Measurements from ENCODE around the gene POGK. TPM values are rescaled to one million over a fixed set of nuclear protein-coding genes. Genes with fewer than 3 reads are reported as not detected.

Gene POGK
- polyA plus RNA-seq, 1 donor from 2014 or later = 39.3 TPM

GRCh38 chr1:166884040-166884642 lies 44.9 kb downstream of the POGK start:
- TF ChIP-seq SMC3 (conservative IDR thresholded peaks at IDR 0.05; ENCODE audit: poor library complexity) (peak; percentile 31), TAF1 (IDR thresholded peaks at IDR 0.05; ENCODE audit: low read depth) (no peak), REST (IDR thresholded peaks at IDR 0.05; ENCODE audit: borderline replicate concordance) (no peak), CTCF (IDR thresholded peaks at IDR 0.05; ENCODE audit: poor library complexity, severe bottlenecking) (peak; percentile 38), MXI1 (conservative IDR thresholded peaks at IDR 0.05; ENCODE audit: poor library complexity, severe bottlenecking) (no peak), EZH2 (IDR thresholded peaks at IDR 0.05; ENCODE audit: borderline replicate concordance, insufficient read depth, low read length, poor library complexity, severe bottlenecking) (no peak), EP300 (conservative IDR thresholded peaks at IDR 0.05; ENCODE audit: poor library complexity, severe bottlenecking) (no peak), POLR2AphosphoS5 (IDR thresholded peaks at IDR 0.05) (no peak), RAD21 (conservative IDR thresholded peaks at IDR 0.05) (peak; percentile 37)
- no peak overlapping the region for H3K4me3 ChIP-seq (ENCODE audit: low read length)
- no peaks in the 10 kb centered on the region for H3K9me2 ChIP-seq (ENCODE audit: insufficient read depth, low read length)
- H3K27me3 ChIP-seq (ENCODE audit: insufficient read depth, low read depth, low read length) = no peaks in the 10 kb centered on the region
- no peak overlapping the region for H2AFZ ChIP-seq (ENCODE audit: low read depth, low read length)
- H3K27ac ChIP-seq (ENCODE audit: low read length) = no peak overlapping the region
- no peaks in the 10 kb centered on the region for H3K36me3 ChIP-seq (ENCODE audit: insufficient read depth, low read length)
- H3K9ac ChIP-seq (ENCODE audit: low read length) = no peak overlapping the region
- no peaks in the 10 kb centered on the region for H4K20me1 ChIP-seq (ENCODE audit: insufficient read depth)
- no peaks in the 10 kb centered on the region for H3F3A ChIP-seq (ENCODE audit: insufficient read depth, low read length, poor library complexity, severe bottlenecking)
- H3K79me2 ChIP-seq (replicated peaks; ENCODE audit: insufficient read depth, low read length) = no peaks in the 10 kb centered on the region
- no peak overlapping the region for H3K4me2 ChIP-seq (ENCODE audit: low read length)
- H3K9me3 ChIP-seq (ENCODE audit: low read length) = no peaks in the 10 kb centered on the region

- H2AFZ ChIP-seq (ENCODE audit: low read depth, low read length) = no peak overlapping the region
These were observed 45.7 kb downstream of the POGK start for GRCh38 chr1:166884971-166885370.

More at GRCh38 chr1:166884971-166885370, 45.7 kb downstream of the POGK start:
- no peaks in the 10 kb centered on the region for H3K27me3 ChIP-seq (ENCODE audit: insufficient read depth, low read depth, low read length)
- no peak overlapping the region for H3K4me2 ChIP-seq (ENCODE audit: low read length)
- no peaks in the 10 kb centered on the region for H3K9me2 ChIP-seq (ENCODE audit: insufficient read depth, low read length)
- H3F3A ChIP-seq (ENCODE audit: insufficient read depth, low read length, poor library complexity, severe bottlenecking) = no peaks in the 10 kb centered on the region
- H3K79me2 ChIP-seq (replicated peaks; ENCODE audit: insufficient read depth, low read length) = no peaks in the 10 kb centered on the region
- H3K9me3 ChIP-seq (ENCODE audit: low read length) = no peaks in the 10 kb centered on the region
- H3K27ac ChIP-seq (ENCODE audit: low read length) = no peak overlapping the region
- H3K9ac ChIP-seq (ENCODE audit: low read length) = no peak overlapping the region
- H4K20me1 ChIP-seq (ENCODE audit: insufficient read depth) = no peaks in the 10 kb centered on the region
- no peaks in the 10 kb centered on the region for H3K36me3 ChIP-seq (ENCODE audit: insufficient read depth, low read length)
- TF ChIP-seq POLR2AphosphoS5 (IDR thresholded peaks at IDR 0.05) (no peak), CTCF (IDR thresholded peaks at IDR 0.05; ENCODE audit: poor library complexity, severe bottlenecking) (no peak), EP300 (conservative IDR thresholded peaks at IDR 0.05; ENCODE audit: poor library complexity, severe bottlenecking) (no peak), EZH2 (IDR thresholded peaks at IDR 0.05; ENCODE audit: borderline replicate concordance, insufficient read depth, low read length, poor library complexity, severe bottlenecking) (no peak), SMC3 (conservative IDR thresholded peaks at IDR 0.05; ENCODE audit: poor library complexity) (no peak), RAD21 (conservative IDR thresholded peaks at IDR 0.05) (no peak), TAF1 (IDR thresholded peaks at IDR 0.05; ENCODE audit: low read depth) (no peak), REST (IDR thresholded peaks at IDR 0.05; ENCODE audit: borderline replicate concordance) (no peak), MXI1 (conservative IDR thresholded peaks at IDR 0.05; ENCODE audit: poor library complexity, severe bottlenecking) (no peak)
- no peak overlapping the region for H3K4me3 ChIP-seq (ENCODE audit: low read length)
